ENCODE results near the gene PTBP3. TPM values are rescaled to one million over a fixed set of nuclear protein-coding genes. Genes with fewer than 3 reads are reported as not detected.
A peak's percentile ranks its signal among the peaks of the same experiment; 100 is the strongest.

Gene PTBP3

DNA sequence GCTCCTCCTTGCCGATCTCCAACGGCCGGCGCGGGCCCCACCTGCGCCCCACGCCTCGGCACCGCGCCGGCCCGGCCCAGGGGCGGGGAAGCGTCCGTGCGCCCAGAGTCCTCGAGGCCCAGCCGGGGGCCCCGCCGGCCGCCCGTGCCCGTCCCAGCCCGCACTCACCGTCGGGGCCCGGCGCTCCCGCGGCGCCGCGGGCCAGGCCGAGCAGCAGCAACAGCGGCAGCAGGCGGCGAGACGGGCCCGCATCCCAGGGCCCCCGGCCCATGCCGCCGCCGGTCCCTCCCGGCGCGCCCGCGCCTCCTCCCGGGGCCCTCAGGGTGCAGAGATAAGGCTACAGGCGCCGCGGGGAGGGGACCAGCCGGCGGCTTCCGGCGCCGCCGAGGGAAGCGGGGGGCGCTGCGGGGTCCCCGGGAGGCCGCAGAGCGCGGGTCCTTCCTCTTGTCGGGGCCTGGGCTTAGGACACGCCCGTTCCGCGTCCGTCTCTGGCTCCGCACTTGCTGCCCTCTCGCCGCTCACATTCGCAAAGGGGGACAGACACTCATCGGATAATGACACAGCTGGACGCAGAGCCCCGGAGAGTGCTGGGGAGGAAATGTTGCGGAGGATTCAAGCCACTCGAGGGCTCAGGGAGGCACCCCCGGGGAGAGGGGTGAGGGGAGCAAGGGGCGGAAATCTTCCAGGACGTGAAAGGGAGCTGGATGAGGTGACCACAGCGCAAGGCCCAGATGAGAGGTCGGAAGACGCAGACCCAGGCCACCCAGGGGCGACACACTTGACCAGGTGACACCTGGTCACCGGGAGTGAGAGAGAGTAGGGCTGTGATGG, 158.2 kb downstream of the PTBP3 start, which contains the start of gene SUSD1:
TSS of gene SUSD1 (minus strand) at position 333 of the 831 bp plus-strand sequence. CDS start at position 271, 62 bp downstream.
- H3K4me1 ChIP-seq (ENCODE audit: control insufficient read depth, insufficient read depth, low read length), result peaks cover 8% of the 10 kb centered on the region

DNA sequence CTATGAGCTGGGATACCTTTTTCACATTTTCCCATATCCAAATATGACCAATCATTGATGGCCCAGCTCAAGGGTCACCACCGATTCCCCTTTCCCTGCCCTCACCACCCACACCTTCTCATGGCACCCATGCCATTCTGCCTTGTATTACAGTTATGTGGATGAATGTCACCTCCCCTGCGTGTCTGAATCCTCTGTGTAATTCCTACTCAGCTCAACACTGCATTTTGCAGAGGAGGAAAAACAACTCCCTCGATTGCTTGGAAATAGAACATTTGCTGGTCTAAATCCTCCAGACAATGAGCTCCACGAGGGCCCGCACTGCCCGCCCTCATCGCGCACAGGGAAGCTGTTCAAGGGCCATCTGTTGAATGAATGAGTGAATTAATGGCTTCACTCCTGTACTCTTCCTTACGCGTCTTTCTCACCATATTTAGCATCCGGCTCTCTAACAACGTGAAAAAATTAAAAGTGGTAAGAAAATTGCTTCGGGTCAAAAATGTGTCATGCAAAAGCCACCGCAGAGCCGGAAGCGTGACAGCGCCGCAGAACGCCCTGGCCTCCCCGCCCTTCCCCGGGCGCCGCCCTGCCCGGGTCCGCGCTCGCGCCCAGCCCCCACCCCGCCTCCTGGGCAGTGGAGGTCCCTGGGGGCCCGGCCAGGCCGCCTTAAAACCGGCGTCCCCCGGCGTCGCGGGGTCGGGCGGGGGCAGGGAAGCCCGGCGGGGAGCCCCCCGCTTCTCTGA, 159.0 kb downstream of the PTBP3 start:
- H3K27me3 ChIP-seq (ENCODE audit: control insufficient read depth, insufficient read depth, low read length), result no peaks in the 10 kb centered on the region
- no peaks in the 10 kb centered on the region for H3K36me3 ChIP-seq (ENCODE audit: insufficient read depth, low read length)
- H3K9me3 ChIP-seq (replicated peaks; ENCODE audit: low read length), result no peaks in the 10 kb centered on the region
- H3K9ac ChIP-seq (ENCODE audit: low read depth, low read length), result peak overlapping the region; percentile 83
- peak overlapping the region; percentile 85 for H3K4me2 ChIP-seq (ENCODE audit: low read length)
- peaks cover 8% of the 10 kb centered on the region for H3K4me1 ChIP-seq (ENCODE audit: control insufficient read depth, insufficient read depth, low read length)
- H3K4me3 ChIP-seq (ENCODE audit: low read length), result peak overlapping the region; percentile 76

More for the DNA sequence above, 158.2 kb downstream of the PTBP3 start, which contains the start of gene SUSD1:
- Histone ChIP-seq H3K4me2 (ENCODE audit: low read length) (peak within 1 kb of the TSS; percentile 85), H3K9ac (ENCODE audit: low read depth, low read length) (peak within 1 kb of the TSS; percentile 83), H3K27me3 (ENCODE audit: control insufficient read depth, insufficient read depth, low read length) (no peaks in the 10 kb centered on the region), H3K9me3 (replicated peaks; ENCODE audit: low read length) (no peaks in the 10 kb centered on the region), H3K4me3 (ENCODE audit: low read length) (peak within 1 kb of the TSS; percentile 76), H3K36me3 (ENCODE audit: insufficient read depth, low read length) (no peaks in the 10 kb centered on the region)

DNA sequence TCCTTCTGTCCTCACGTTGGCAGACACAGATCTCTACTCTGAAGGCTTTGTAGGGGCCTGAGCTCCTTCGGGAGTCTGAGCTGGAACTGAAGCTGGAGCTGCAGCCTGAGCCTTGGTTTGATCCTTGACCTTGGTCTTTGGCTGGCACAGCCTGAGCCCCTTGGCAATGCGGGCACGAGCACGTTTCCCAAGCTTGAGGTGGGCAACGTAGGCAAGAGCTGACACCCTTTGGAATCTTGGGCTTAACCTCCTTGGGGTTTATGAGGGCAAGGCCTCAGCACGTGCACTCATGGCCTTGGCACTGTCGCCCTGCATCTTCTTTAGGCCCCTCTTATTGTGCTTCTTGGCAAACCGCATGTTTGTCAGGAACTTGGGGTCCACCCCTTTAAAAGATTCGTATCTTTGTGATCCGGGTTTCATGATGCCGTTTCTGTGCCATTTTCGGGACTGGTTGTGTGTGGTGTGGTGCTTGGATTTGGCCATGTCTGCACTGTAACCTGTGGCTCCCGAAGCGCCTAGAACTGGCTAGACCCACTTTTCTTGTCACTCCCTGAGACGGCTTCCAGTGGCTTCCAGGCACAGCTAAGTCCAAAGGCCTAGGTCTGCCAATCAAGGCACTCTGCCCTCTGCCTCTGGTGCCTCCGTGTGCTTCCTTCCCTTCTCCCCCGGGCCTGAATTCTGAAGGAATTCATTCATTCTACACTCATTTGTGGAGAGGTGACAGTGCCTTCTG, 159.8 kb downstream of the PTBP3 start:
- H3K36me3 ChIP-seq (ENCODE audit: insufficient read depth, low read length), result no peaks in the 10 kb centered on the region
- H3K4me1 ChIP-seq (ENCODE audit: control insufficient read depth, insufficient read depth, low read length), result peaks cover 8% of the 10 kb centered on the region
- peak overlapping the region; percentile 76 for H3K4me3 ChIP-seq (ENCODE audit: low read length)
- no peaks in the 10 kb centered on the region for H3K9me3 ChIP-seq (replicated peaks; ENCODE audit: low read length)
- H3K4me2 ChIP-seq (ENCODE audit: low read length), result peak overlapping the region; percentile 85
- no peak overlapping the region for H3K9ac ChIP-seq (ENCODE audit: low read depth, low read length)
- no peaks in the 10 kb centered on the region for H3K27me3 ChIP-seq (ENCODE audit: control insufficient read depth, insufficient read depth, low read length)

DNA sequence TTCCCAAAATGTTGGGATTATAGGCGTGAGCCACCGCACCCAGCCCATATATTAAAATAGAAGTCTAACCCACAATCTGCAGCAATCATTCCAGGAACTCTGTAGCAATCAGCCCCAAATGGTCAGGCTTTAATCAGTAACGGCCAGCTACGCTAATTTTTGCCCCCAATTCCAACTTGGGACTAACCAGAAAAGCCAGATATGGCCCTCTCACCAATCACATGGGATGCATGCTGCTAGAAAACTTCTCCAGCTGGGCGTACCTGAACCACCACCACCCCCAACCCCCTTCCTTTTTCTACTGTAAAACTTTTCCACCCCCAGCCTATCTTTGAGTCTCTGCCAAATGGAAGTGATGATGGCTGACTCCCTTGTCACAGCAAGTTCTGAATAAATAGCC, 162.5 kb downstream of the PTBP3 start:
- H3K4me1 ChIP-seq (ENCODE audit: control insufficient read depth, insufficient read depth, low read length), result peaks cover 17% of the 10 kb centered on the region
- H3K9me3 ChIP-seq (replicated peaks; ENCODE audit: low read length), result no peaks in the 10 kb centered on the region
- H3K4me2 ChIP-seq (ENCODE audit: low read length), result no peak overlapping the region
- H3K27me3 ChIP-seq (ENCODE audit: control insufficient read depth, insufficient read depth, low read length), result no peaks in the 10 kb centered on the region
- H3K36me3 ChIP-seq (ENCODE audit: insufficient read depth, low read length), result no peaks in the 10 kb centered on the region
- H3K9ac ChIP-seq (ENCODE audit: low read depth, low read length), result no peak overlapping the region
- H3K4me3 ChIP-seq (ENCODE audit: low read length), result no peak overlapping the region

DNA sequence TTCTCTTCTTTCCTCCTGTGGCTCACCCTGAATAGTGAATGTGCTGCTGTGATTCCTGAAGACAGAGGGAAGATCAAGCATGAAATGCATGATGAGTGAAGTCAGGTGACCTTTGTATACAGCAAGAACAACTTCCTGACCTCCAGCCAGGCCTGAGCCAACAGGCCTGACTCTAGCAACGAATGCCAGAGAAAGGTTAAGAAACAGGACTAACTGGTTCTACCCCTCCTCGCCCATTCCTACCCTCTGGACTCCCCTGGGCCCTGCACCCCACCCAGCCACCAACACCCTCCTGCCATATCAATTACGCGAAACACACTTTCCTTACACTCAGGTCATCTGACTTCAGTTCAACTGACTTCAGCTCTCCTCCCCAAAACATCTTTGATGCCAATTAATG, 163.2 kb downstream of the PTBP3 start:
- no peak overlapping the region for H3K4me2 ChIP-seq (ENCODE audit: low read length)
- peaks cover 19% of the 10 kb centered on the region for H3K4me1 ChIP-seq (ENCODE audit: control insufficient read depth, insufficient read depth, low read length)
- H3K9ac ChIP-seq (ENCODE audit: low read depth, low read length), result no peak overlapping the region
- no peaks in the 10 kb centered on the region for H3K36me3 ChIP-seq (ENCODE audit: insufficient read depth, low read length)
- H3K9me3 ChIP-seq (replicated peaks; ENCODE audit: low read length), result no peaks in the 10 kb centered on the region
- no peak overlapping the region for H3K4me3 ChIP-seq (ENCODE audit: low read length)
- H3K27me3 ChIP-seq (ENCODE audit: control insufficient read depth, insufficient read depth, low read length), result no peaks in the 10 kb centered on the region

DNA sequence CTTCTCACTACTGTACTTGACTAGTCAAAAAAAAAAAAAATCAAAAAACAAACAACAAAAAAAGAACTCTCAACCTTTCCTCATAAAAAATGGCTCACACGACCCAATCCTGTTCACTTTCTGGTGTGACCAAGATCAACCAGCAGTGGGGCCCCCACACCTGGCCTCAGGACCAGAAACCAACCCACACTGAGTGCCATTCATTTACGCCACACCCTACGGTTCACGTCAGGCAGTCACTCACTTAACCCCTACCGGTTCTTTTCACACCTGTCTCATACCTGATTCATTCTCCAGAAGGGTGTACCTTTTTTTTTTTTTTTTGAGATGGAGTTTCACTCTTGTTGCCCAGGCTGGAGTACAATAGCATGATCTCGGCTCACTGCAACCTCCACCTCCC, 164.1 kb downstream of the PTBP3 start:
- Histone ChIP-seq H3K4me1 (ENCODE audit: control insufficient read depth, insufficient read depth, low read length) (peaks cover 18% of the 10 kb centered on the region), H3K27me3 (ENCODE audit: control insufficient read depth, insufficient read depth, low read length) (no peaks in the 10 kb centered on the region), H3K9ac (ENCODE audit: low read depth, low read length) (no peak overlapping the region), H3K9me3 (replicated peaks; ENCODE audit: low read length) (no peaks in the 10 kb centered on the region), H3K36me3 (ENCODE audit: insufficient read depth, low read length) (no peaks in the 10 kb centered on the region), H3K4me2 (ENCODE audit: low read length) (no peak overlapping the region), H3K4me3 (ENCODE audit: low read length) (no peak overlapping the region)

DNA sequence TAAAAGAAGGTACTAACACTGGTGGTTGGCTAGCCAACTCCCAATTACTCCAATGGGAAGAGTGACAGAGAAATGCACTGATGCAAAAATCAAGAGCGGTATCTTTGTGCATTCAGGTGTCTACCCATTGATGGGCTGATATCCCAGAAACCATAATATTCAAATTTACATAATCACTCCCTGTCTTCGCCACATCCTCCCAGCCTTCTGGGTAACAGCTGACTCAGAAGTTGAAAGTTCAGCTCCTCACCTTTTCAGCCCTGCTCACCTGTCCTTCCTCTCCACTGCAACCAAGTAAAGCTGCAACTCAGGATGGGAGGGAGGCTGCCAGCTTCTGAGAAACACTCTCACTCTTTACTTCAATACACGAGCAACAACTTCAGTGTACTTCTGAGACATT, 165.2 kb downstream of the PTBP3 start:
- no peaks in the 10 kb centered on the region for H3K27me3 ChIP-seq (ENCODE audit: control insufficient read depth, insufficient read depth, low read length)
- no peaks in the 10 kb centered on the region for H3K9me3 ChIP-seq (replicated peaks; ENCODE audit: low read length)
- no peaks in the 10 kb centered on the region for H3K36me3 ChIP-seq (ENCODE audit: insufficient read depth, low read length)
- no peak overlapping the region for H3K4me2 ChIP-seq (ENCODE audit: low read length)
- H3K4me3 ChIP-seq (ENCODE audit: low read length), result no peak overlapping the region
- H3K9ac ChIP-seq (ENCODE audit: low read depth, low read length), result no peak overlapping the region
- H3K4me1 ChIP-seq (ENCODE audit: control insufficient read depth, insufficient read depth, low read length), result peaks cover 12% of the 10 kb centered on the region

Small RNA genes within 50 kb of the gene (small RNA-seq; reads per million reads assigned to genes)
- gene RF00019 (not detected), gene RN7SL430P (not detected), gene RN7SL57P (not detected), gene RNA5SP295 (not detected)

All from skeletal muscle satellite cell (primary cell).